Activated naive CD4-positive, alpha-beta T cell treated with anti-CD3 and anti-CD28 coated beads, Interleukin-2, amount 50 U/mL, for 72 hours (primary cell): Measurements from ENCODE around the gene ERC1. TPM values are rescaled to one million over a fixed set of nuclear protein-coding genes. Genes with fewer than 3 reads are reported as not detected.
"Not testable (repeated sequence)": the region's sequence is repeated elsewhere in the genome, so short reads cannot be mapped to it uniquely, and the experiment has no call there.

Experiments used
- ATAC-seq, 2 donors: fragments of 150-1000 bp; cut with Tn5 transposase; 2 replicates each; pipeline ENCODE4 v1.10.0; 2021; ENCODE audit warnings: mild to moderate bottlenecking in 2 of 2, moderate library complexity in 2 of 2
- DNase-seq, 2 donors: peaks; one replicate each; pipeline ENCODE4 v3.0.0; 2021 to 2022; ENCODE audit warnings: low spot score in 2 of 2
- H3K27ac Mint-ChIP-seq, 2 donors: one replicate each; pipeline ENCODE4 v1.8.0; 2022; ENCODE audit warnings: mild to moderate bottlenecking in 2 of 2, mixed read lengths in 2 of 2
- H3K36me3 Mint-ChIP-seq, 2 donors: one replicate each; pipeline ENCODE4 v1.8.0; 2022; ENCODE audit warnings: mixed read lengths in 2 of 2
- H3K9me3 Mint-ChIP-seq, 2 donors: one replicate each; pipeline ENCODE4 v1.8.0; 2022; ENCODE audit warnings: mixed read lengths in 2 of 2
- total RNA-seq, 2 donors: library from RNA; stranded (reverse); gene quantifications; one replicate each; pipeline ENCODE4 v1.2.3, GENCODE V29; 2022

Gene ERC1
- total RNA-seq, 2 donors from 2014 or later, result 22.5 to 40.9 TPM

GRCh38 chr12:1234073-1234472 is 243.1 kb downstream of the ERC1 start:
- no peaks in the 10 kb centered on the region for H3K9me3 Mint-ChIP-seq
- H3K36me3 Mint-ChIP-seq, result peaks cover 9 to 11% of the 10 kb centered on the region in 2 donors
- no peak for ATAC-seq
- H3K27ac Mint-ChIP-seq, result no peak overlapping the region
- DNase-seq, result no peak

DNA sequence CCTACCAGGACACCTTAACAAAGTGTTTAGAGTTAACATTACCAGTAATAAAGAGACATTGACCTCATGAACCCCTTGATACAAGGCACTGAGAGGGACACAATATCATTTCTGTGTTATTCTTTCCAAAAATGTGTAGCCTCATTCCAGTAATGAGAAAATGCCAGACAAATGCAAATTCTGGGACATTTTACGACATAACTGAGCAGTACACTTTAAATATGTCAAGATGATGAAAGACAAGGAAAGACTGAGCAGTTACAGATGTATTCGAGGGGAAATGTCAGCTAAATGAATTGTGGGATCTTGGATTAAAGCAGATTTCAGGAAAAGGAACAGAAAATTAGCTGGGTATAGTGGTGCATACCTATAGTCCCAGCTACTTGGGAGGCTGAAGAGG is 255.6 kb downstream of the ERC1 start:
- ATAC-seq, result no peak
- H3K36me3 Mint-ChIP-seq, result no peaks in the 10 kb centered on the region
- no peaks in the 10 kb centered on the region for H3K9me3 Mint-ChIP-seq
- no peak for DNase-seq
- H3K27ac Mint-ChIP-seq, result no peak overlapping the region

- Mint-ChIP-seq H3K27ac (no peak overlapping the region), H3K9me3 (no peaks in the 10 kb centered on the region), H3K36me3 (no peaks in the 10 kb centered on the region)
- DNase-seq (no peak), ATAC-seq (no peak)
These were observed 259.6 kb downstream of the ERC1 start for GRCh38 chr12:1250641-1251040.

- DNase-seq, result no peak
- H3K36me3 Mint-ChIP-seq, result peaks cover 0 to 4% of the 10 kb centered on the region in 2 donors
These were observed 261.7 kb downstream of the ERC1 start for GRCh38 chr12:1252758-1253157.

DNA sequence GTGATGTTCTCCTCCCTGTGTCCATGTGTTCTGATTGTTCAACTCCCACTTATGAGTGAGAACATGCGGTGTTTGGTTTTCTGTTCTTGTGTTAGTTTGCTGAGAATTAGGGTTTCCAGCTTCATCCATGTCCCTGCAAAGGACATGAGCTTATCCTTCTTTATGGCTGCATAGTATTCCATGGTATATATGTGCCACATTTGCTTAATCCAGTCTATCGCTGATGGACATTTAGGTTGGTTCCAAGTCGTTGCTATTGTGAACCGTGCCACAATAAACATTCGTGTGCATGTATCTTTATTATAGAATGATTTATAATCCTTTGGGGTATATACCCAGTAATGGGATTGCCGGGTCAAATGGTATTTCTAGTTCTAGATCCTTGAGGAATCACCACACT is 264.1 kb downstream of the ERC1 start:
- DNase-seq, H3K36me3 Mint-ChIP-seq, H3K27ac Mint-ChIP-seq, ATAC-seq, H3K9me3 Mint-ChIP-seq: not testable (repeated sequence)

More at GRCh38 chr12:1252758-1253157, 261.7 kb downstream of the ERC1 start:
- no peak for ATAC-seq
- Mint-ChIP-seq H3K27ac (no peak overlapping the region), H3K9me3 (no peaks in the 10 kb centered on the region)

- ATAC-seq, result not testable (repeated sequence)
These were observed 264.8 kb downstream of the ERC1 start for GRCh38 chr12:1255854-1256253.

DNA sequence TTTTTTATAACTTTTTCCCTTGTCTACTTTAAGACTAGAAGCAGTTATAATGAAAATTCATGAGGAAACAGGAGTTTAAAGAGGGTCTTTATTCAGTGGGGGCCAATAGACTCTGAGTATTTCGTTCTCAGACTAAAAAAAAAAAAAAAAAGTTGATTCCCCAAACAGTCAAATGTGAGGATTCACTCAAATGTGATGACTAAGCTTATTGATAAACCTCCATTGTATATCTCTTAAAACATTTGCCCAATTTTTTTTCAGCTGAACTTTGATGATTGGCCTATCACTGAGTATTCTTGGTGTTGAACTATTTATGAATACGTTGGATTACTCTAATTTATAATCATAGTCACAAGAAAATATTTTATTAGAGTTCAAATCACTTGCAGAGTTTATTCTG is 265.3 kb downstream of the ERC1 start:
- Mint-ChIP-seq H3K36me3 (peaks cover 0 to 4% of the 10 kb centered on the region in 2 donors), H3K9me3 (no peaks in the 10 kb centered on the region), H3K27ac (no peak overlapping the region)
- DNase-seq, result no peak
- no peak for ATAC-seq

More at GRCh38 chr12:1255854-1256253, 264.8 kb downstream of the ERC1 start:
- not testable (repeated sequence) for H3K9me3 Mint-ChIP-seq, H3K36me3 Mint-ChIP-seq, H3K27ac Mint-ChIP-seq, DNase-seq

DNA sequence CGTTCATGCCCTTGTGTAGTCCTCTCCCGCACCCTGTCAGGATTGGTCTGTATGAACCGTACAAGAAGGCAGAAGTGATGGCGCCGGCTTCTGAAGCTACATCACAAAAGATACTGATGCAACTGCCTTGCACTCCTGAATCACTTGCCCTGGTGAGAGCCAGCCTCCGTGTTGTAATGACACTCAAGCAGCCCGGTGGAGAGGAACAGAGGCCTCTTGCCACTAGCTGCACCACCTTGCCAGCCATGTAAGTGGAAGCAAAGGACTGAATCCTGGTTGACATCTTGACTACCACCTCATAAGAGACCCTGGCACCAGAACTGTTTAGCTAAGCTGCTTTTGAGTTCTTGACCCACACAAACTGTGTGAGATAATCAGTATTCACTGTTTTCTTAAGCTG is 266.0 kb downstream of the ERC1 start:
- ATAC-seq, result no peak
- Mint-ChIP-seq H3K36me3 (peaks cover 0 to 4% of the 10 kb centered on the region in 2 donors), H3K27ac (no peak overlapping the region), H3K9me3 (no peaks in the 10 kb centered on the region)
- no peak for DNase-seq

DNA sequence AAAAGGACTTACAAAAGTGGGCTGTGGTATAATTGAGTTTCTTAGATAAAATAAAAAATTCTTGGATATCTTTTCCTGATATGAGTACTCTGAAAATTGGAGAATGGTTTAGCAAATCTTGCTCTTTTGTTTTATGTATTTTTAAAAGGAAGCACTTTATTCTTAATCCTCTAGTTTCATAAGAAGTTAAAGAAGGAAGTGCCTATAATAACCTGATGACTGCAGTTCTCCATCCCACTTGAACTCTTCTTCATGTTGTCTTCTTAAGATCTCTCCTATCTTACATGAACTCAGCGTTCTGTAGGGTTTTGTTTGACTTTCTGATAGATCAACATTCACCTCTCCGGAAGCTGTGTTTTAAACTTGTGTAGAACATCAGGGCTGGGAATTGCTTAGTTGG is 271.0 kb downstream of the ERC1 start:
- DNase-seq, result no peak
- Mint-ChIP-seq H3K9me3 (no peaks in the 10 kb centered on the region), H3K27ac (no peak overlapping the region), H3K36me3 (peaks cover 0 to 4% of the 10 kb centered on the region in 2 donors)
- ATAC-seq, result no peak

DNA sequence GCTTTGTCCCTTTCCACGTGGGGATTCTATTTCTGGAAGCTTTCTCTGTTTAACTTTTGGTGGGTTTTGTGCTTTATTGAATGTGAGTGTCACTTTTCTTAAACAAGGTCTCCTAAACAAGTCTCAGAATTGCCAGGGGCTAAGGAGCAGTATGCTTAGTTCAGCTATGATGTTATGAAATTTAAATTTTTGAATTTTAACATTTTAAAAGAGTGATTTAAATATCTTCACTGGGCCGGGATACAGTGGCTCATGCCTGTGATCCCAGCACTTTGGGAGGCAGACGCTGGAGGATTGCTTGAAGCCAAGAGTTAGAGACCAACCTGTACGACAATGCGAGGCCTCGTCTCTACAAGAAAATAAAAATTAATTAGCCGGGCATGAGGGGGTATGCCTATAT is 276.2 kb downstream of the ERC1 start:
- H3K27ac Mint-ChIP-seq, result no peak overlapping the region
- no peaks in the 10 kb centered on the region for H3K9me3 Mint-ChIP-seq
- DNase-seq, result no peak
- ATAC-seq, result no peak
- H3K36me3 Mint-ChIP-seq, result peaks cover 0 to 4% of the 10 kb centered on the region in 2 donors

DNA sequence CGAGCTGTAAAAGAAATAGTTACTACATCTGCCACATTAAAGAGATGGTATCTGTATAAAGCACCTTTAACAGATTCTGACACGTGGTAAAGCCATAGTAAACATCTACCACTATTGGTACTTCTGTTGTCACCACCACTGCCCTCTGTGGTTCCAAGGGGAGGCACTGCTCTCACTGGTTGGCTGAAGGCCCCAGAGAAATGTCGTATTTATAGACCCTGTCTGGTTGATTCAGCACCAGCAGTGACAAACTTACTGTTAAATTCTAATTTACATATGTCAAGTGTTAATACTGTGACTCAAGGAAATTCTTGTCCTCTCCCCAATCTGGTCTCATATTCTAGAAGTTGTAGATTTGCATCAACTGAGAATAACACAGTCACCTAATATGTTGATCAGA is 281.1 kb downstream of the ERC1 start:
- ATAC-seq (peak; percentile 43 to 54), DNase-seq (no peak)
- H3K27ac Mint-ChIP-seq, result no peak overlapping the region

DNA sequence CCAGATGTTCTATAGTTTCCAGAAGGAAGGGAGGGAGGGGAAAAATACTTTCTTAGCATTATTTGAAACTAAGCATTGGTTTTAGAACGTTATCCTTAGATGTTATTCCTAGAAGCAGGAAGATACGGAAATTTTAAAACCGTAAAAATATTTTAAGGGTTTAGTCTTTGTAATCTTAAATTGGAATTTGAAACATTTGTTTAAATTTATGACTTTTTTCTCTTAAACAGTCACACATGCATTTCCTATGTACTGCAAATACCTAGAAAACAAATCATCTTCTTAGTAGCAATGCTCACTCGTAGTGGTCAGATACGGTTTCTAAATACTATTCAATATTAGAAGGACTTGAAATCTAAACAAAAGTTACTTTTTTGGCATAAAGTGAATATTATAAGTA is 282.0 kb downstream of the ERC1 start:
- Mint-ChIP-seq H3K9me3 (no peaks in the 10 kb centered on the region), H3K27ac (no peak overlapping the region), H3K36me3 (no peaks in the 10 kb centered on the region)
- no peak for DNase-seq
- no peak for ATAC-seq

More for the DNA sequence above, 281.1 kb downstream of the ERC1 start:
- H3K36me3 Mint-ChIP-seq, result no peaks in the 10 kb centered on the region
- H3K9me3 Mint-ChIP-seq, result no peaks in the 10 kb centered on the region

GRCh38 chr12:1277905-1278304 is 286.9 kb downstream of the ERC1 start:
- ATAC-seq, result peak; percentile 37 to 94
- Mint-ChIP-seq H3K9me3 (no peaks in the 10 kb centered on the region), H3K27ac (no peak overlapping the region), H3K36me3 (no peaks in the 10 kb centered on the region)
- peak in 1 of 2 donors; percentile 21 for DNase-seq

GRCh38 chr12:1279050-1279449 is 288.0 kb downstream of the ERC1 start:
- DNase-seq, result no peak
- no peak for ATAC-seq
- H3K9me3 Mint-ChIP-seq, result no peaks in the 10 kb centered on the region
- H3K36me3 Mint-ChIP-seq, result no peaks in the 10 kb centered on the region
- H3K27ac Mint-ChIP-seq, result no peak overlapping the region

DNA sequence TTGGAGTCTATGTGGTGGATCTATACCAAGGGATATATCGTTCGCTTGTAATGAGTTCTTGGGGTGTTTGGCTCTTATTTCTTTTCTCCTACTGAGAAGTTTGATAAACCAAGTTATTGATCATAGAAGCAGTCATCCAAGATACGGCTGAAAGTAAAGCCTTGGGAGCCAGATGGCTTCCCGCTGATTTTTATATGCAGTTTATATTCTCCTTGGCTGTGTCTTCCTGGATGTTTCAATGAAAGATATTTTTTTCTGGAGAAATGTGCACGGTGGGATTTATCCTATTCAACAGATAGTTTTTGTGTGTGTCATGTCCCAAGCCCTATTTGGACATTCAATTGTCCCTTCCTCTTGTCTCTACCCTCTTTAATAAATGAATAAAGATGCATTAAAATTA is 289.0 kb downstream of the ERC1 start:
- Mint-ChIP-seq H3K9me3 (no peaks in the 10 kb centered on the region), H3K36me3 (no peaks in the 10 kb centered on the region), H3K27ac (no peak overlapping the region)
- no peak for DNase-seq
- ATAC-seq, result no peak

- no peaks in the 10 kb centered on the region for H3K36me3 Mint-ChIP-seq
- H3K27ac Mint-ChIP-seq, result no peak overlapping the region
- ATAC-seq (no peak), DNase-seq (no peak)
- no peaks in the 10 kb centered on the region for H3K9me3 Mint-ChIP-seq
These were observed 290.8 kb downstream of the ERC1 start for GRCh38 chr12:1281683-1282366.

DNA sequence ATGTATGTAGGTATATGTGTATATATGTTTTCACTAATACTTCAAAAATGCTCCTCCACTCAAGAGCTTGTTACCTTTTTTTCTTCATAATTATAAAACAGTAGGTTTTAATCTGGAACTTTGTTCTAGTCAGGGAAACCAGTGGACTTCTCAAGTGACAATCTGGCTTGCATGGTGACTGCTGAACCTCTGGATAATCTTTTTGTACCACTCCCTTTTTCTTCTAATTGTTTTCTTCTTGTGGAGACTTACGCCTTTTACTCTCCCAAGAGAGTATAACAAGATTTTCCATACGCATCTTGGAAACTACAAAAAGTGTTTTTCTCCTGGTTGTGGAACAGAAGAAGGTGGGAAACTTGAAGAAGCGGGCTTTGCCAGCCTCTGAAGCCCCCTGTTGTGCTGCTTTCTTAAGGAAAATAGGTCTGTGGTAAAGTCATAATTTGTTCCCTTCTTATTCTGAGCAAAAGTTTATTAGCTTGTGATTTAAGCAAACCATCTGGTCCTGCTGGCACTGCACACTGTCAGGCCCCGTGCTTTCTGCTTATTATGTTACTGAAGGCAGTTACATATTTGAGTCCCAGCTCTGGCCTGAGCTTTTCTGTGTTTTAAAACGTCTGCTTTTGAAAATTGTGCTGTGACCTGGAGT is 291.8 kb downstream of the ERC1 start:
- no peak overlapping the region for H3K27ac Mint-ChIP-seq
- no peaks in the 10 kb centered on the region for H3K36me3 Mint-ChIP-seq
- no peak for ATAC-seq
- DNase-seq, result no peak
- no peaks in the 10 kb centered on the region for H3K9me3 Mint-ChIP-seq

DNA sequence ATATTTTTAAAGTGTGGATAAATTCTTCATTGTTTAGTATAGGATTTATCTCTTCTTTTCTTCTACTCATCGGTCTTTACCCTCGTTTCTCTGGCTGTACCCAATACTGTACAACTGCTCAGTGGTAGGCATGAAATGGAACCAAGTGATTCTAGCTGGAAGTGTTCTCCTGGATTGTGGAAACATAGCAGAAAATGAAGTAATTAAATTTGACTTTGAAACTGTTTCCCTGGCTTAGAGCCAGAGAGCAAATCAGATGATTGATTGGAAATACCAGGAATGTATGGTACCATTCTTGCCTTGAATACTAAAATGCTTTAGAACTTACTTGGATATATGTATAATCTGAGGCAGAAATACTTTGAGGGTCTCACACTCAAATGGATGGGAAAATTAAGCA is 292.3 kb downstream of the ERC1 start:
- ATAC-seq, result no peak
- H3K9me3 Mint-ChIP-seq, result no peaks in the 10 kb centered on the region

More for the DNA sequence above, 292.3 kb downstream of the ERC1 start:
- no peak overlapping the region for H3K27ac Mint-ChIP-seq
- DNase-seq, result no peak
- H3K36me3 Mint-ChIP-seq, result no peaks in the 10 kb centered on the region
